GM10847 (cell line): ENCODE measurements around the gene TRIM66.

Source experiments
- POLR2A ChIP-seq: IDR thresholded peaks from 2 replicates; pipeline ENCODE4 v1.6.1; 2011; ENCODE audit not compliant: insufficient read length; ENCODE audit errors: extremely low read depth

The TRIM66 gene

DNA sequence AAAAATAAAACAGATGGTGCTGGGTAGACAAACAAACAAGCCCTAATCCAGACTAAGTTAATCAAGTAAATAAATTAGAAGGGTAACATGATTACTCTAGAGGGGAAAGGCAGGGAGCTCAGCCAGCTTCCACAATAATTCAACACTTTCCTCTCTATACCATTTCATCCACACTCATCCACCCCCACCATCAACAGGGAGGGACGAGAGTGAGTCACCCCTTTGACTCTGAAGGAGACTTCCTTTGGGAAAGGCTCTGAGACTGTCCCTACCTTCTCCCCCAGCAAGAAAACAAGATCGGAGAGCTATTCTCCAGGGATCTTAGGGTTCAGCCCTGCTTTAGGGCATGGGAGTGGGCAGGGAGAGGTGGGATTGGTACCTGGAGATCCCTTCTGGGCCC is 33.1 kb downstream of the TRIM66 start:
- TF ChIP-seq POLR2A, result no peak

DNA sequence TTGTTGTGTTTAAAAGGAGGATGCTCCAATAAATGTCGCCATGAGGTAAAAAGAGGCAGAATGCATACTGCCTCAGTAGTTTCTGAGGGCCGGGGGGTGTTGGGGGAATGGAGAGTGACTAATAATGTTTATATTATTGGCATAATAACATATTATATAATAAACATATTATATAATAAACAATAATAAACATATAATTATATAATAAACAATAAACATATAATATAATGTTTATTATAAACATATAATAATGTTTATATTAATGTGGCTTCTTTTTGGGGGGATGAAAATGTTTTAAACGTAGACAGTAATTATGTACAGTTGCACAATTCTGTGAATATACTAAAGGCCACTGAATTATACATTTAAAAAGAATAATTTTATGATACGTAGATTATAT is 35.6 kb downstream of the TRIM66 start:
- TF ChIP-seq POLR2A, result no peak

DNA sequence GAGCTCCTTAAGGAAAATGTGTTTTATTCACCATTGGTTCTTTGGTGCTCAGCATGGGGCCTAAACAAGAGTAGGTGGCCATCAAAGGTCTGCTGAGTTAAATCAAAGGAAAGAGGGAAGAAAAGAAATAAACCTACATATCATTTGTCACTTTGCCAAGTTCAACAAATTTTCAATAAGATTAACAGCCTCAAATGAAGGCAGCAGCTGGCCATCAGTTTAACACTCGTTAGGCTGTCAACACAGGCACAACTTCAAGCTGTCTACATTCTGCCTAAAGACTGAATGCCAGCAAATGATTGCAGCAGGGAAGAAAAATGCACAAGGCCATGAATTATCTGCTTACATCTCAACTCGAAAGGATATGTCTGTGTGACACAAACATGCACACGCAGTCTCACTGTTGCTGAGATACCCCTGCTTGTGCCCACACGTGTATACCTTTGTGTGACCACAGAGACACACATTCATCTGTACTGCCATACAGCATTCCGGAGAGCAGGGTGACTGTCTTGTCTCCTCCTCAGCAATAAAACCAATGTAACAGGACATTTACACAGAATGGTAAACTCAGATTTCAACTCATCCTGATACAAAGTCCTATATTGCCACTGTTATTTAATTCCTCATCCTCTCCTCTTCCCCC is 40.1 kb downstream of the TRIM66 start:
- no peak for TF ChIP-seq POLR2A

DNA sequence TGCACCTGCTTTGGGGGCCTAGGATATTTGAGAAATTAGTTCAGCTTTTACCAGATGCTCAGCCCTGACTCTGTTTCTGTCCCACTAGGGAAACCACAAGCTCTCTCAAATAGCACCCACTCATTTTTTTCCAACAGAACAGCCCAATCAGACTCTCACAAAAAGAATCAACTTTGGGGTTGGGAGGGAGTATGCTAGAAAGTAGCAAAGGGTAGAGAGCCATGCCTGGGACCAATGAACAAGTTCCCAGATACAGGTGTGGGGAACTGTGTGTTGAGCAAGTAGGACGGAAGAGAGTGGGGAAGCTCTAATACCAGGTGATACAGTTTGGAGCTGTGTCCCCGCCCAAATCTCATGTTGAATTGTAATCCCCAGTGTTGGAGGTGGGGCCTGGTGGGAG is 41.1 kb downstream of the TRIM66 start:
- TF ChIP-seq POLR2A, result no peak

DNA sequence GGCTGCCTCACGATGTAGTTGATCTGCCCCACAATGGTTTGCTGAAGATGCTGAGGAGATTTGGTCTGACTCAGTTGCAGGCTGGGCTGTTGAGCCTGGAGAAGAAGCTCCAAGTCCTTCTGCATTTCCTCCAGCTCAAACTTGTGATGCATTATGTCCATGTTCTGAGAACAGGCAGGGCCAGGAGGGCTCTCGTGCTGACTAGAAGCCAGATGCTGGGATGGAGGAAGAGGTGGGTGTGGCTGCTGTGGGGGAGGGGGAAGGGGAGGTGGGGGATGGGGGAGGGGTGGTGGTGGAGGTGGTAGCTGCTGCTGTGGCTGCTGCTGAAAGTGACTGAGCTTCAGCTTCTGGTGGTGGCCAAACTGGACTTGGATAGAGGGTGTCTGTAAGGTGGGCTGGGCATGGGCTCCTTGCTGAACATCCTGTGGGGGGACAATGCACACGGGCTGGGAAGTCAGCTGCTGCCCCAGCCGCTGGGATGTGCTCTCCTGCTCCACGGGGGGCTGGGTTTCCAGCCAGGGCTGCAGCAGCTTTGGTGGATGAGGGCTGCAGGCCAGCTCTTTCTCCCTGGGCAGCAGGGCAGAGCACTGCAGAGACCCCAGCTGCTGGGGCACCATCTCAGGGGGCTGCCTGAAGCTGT is 42.1 kb downstream of the TRIM66 start:
- TF ChIP-seq POLR2A, result no peak

DNA sequence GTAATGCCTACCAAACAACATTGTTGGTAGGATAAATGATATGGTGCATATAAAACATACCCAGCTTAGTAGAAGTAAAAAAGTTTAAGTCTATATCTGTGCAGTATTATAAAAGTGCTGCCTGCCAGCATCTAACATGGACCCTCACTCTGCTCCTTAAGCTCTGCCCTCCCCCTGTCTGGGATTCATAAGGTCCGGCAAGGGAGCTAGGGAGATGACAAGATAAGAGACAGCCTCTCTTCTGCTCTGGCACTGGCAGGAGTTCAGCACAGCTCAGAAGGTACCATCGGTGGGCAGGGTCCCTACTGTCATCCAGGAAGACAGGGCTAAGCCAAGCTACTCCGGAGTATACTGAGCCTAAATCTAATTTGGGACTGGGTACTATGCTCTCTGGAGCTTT is 42.8 kb downstream of the TRIM66 start:
- TF ChIP-seq POLR2A, result no peak

DNA sequence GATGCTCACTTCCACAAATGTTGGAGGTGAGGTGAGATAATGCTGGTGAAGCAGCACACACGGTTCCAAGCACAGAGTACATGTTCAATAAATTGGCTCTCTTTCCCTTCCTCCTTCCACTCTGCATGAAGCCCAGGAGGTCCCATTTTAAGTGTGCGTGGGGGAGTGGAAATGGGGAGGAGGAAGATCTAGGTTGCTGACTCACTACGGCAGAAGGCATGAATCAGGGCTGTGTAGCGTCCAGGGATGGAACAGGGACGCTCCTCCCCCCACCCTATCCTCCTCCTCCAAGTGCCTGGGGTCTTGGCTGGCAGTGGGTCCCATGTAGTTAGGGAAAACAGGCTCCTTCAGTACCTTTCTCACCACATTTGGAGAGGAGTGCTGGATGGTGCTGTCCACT is 44.2 kb downstream of the TRIM66 start:
- TF ChIP-seq POLR2A, result no peak

DNA sequence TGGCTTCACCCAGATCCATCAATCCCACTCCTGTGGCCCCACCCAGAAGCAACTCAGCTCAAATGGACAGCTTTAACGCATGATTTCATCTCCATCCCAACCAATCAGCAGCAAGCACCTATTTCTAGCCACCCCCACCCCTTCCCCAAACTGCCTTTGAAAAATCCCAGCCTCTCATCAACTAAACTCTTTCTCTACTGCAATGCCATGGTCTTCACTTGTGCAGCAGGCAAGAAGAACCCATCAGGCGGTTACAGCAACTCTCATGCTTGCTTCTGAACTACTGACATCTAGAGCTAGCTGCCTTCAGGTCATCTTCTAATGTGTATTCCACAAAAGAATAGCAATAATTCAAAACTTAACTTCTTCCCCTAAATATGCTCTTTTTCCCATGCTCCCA is 46.3 kb downstream of the TRIM66 start:
- TF ChIP-seq POLR2A, result no peak

DNA sequence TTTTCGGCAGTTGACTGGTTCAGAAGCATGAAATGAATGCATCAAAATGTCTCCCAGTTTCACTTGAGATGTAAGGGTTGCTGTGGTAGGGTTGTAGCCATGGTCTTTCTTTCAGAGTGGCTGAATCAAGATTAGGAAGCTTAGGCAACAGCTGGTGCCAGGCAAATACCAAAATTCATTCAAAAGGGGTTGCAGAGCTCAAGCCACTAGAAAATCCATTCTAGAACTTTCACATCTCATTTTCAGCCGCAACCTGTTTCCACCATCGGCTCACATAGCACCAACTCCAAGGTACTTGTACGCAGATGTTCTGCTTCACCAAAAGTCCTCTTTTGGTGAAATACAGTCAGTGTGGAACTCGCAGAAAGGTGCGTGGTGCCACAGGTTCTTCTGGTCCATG is 48.0 kb downstream of the TRIM66 start:
- no peak for TF ChIP-seq POLR2A

DNA sequence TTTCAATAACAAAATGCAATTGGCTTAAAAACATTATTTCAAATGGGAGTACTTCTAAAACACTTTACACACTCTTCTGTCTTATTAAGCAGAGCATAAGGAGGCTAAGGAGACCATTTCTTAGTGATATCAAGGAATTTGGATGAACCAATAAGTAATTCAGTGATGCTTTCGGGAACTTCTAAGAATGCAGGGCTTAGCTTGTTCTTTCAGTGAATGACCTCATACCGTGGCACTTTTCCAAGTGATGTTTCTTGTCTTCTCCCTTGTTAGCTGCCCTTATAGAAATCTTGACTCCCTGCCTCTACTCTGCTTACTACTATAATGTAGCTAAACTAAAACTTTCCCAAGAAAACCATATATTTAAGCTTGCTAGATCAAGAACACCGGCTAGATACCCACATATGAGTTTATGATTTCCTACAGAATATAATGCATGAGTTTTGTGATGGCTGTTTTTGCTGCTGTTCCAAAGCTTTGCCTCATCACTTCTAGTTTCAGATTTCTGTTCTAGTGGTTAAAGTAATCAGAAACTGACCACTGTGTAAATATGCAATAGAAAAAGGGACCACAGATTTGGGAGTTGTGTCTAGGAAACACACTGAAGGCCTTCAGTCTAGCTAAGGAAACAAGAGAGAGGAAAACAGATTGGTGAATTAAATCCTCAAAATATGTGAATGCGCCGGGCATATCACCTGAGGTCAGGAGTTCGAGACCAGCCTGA is 50.9 kb downstream of the TRIM66 start:
- TF ChIP-seq POLR2A, result no peak

DNA sequence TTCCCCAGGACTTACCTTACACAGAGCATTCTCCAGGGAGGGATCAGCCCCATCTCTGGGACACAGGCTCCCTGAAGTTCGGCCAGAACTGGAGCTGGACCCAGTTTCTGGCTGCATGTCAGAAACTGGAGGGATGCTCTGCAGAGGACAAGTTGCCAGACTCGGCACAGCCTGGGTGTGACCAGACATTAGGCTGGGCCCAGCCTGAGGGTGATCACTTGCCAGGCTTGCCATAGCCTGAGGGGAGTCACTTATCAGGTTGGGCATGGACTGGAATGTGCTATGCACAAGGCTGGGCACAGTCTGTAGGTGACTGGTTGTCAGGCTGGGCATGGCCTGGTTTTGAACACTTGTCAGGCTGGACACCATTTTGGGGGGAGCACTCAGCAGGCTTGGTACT is 57.8 kb downstream of the TRIM66 start:
- no peak for TF ChIP-seq POLR2A

DNA sequence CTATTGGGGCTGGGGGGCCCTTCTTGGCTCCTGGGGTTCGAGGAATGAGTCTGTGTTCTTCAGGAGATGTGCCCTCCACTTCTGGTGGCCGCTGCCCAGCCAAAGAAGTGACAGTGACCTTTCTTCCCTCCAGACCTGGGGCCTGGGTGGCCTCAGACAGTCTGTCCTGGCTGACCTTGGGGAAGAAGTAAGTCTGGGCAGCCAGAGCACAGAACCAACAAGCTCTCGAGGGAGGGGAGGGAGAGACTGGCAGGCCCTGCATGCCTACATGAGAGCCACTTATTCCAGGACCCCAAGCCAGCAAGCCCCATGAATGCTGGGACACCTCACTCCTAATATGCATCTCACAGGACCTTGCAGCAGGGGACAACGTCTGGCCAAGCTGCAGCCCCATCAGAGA is 61.3 kb downstream of the TRIM66 start:
- TF ChIP-seq POLR2A, result no peak

DNA sequence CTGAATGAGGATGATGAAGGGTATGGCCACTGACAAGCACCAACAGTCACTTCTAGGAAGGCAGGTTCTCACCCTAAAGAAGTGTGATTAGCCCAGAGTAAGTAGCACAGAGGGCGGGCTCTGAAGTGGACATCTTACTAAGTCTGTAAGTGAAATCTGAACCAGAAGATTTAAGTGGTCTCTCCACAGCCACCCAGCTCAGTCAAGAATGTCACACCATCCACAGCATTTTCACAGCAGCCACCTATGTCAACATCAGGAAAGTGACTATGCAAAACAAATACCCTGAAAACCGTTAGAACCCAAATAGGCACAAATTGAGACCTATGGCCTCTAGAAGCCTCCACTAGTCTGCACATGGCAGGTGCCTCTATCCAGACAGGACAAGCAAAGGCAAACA is 65.4 kb downstream of the TRIM66 start:
- TF ChIP-seq POLR2A, result no peak

DNA sequence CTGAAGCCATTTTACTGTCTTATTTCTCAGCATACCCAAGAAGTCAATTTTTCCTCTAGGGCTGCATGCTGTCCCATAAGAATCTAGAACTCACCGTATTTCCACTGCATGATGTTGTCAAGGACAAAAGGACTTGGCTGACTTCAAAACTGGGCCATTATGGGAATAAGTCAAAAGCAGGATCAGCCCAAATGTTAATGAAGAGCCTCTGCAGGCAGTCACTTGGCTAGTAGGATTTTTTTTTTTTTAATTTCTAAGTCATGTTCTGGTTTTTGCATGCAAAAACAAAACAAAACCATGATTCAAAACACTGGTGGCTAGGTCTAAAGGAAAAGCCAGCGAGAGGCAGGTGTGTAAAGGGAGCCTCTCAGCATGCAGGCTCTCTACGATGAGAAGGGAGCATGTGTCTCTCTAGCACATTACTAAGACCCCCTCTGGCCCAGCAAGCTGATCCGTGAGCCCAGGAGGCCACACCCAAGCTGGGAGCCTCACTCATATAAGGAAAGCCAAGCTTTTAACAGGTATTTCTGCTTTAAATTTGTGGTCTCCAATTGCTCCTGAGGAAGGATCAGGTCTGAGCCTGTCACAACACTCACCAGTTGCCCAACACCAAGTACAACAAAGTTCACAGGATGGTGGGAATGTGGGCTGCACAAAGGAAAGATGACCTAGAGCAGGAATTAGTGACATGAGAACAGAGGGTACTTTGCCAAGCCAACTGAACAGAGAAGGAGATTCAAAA is 67.0 kb downstream of the TRIM66 start:
- no peak for TF ChIP-seq POLR2A

DNA sequence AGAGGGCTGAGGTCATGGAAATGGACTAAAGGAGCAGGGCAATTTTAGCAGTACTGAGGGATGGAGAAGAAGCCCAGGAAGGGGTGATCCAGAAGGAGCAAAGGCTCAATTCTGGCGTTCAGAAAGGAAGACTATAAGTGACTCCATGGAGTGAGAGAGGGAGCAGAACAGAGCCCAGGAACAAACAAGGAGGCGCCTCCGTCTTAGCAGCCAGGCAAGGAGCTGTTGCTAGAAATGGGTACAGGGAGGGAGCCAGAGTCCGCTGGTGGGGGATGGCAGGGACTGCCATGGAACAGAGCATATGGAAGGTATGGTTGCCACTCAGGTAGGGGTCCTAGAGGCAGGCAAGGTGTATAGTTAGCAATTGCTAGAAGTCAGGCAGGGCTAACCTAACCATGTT is 68.0 kb downstream of the TRIM66 start:
- no peak for TF ChIP-seq POLR2A

DNA sequence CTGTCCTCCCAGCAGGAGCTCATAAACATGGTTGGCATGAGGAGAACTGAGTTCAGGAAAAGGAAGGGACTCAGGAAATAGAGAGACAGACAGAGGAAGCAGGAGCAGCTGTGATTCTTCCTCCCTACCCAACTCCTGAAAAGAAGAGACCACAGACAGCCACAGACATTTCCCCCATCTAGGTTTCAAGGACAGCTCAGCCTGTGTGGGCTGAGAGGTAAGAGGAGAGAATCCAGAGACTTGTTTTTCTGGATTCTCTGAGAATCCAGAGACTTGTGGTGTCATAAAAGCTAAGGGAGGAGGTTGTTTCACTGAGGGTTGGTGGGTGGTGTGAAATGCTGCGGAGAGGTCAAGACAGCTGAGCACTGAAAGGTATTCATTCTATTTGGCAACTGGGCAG is 69.4 kb downstream of the TRIM66 start:
- no peak for TF ChIP-seq POLR2A

DNA sequence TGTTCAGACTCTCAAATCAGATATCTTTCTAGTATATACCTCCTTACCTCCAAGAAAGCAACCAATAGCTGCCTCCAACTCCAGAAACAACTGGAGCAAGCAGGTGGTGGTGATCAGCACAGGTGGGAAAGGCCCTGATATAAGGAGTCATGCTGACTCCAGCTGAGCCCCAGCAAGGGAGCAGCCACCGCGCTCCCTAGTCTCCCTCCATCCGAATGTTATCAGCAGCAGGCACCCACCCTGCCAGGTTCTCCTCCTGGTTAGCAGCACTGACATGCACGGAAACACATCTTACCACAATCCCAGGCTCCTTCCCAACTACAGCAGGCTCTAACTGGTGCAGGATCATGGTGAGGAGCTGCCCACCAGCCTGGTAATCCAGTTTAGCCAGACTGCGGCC is 69.9 kb downstream of the TRIM66 start:
- no peak for TF ChIP-seq POLR2A
